SK-N-SH (cell line): Measurements from ENCODE around the gene MMP14.

ENCODE experiments used
- CHD2 ChIP-seq: fragments of 150-350 bp; IDR thresholded peaks from 2 replicates; pipeline ENCODE4 v1.6.1; 2018; ENCODE audit warnings: low read length; ENCODE audit not compliant: partially characterized antibody
- EP300 ChIP-seq, 2 experiments: IDR thresholded peaks; 2 replicates each; pipeline versions ENCODE4 v1.4.0 to v1.6.1; 2012; ENCODE audit warnings: borderline replicate concordance in 1 of 2, low read depth in 1 of 2, low read length in 1 of 2
- EZH2phosphoT487 ChIP-seq: fragments of 200-600 bp; sonication (generic); IDR thresholded peaks from 2 replicates; pipeline ENCODE4 v1.6.1; 2017; ENCODE audit warnings: low read depth, mixed run types, mild to moderate bottlenecking, antibody characterized with exemption, moderate library complexity, borderline replicate concordance
- FOXJ3 ChIP-seq: sonication (generic); formaldehyde crosslinking; IDR thresholded peaks from 2 replicates; pipeline ENCODE4 v1.5.1; 2020; ENCODE audit warnings: mild to moderate bottlenecking, missing genetic modification reagents
- JUND ChIP-seq: IDR thresholded peaks from 2 replicates; pipeline ENCODE4 v1.4.0; 2012
- RAD21 ChIP-seq: IDR thresholded peaks from 2 replicates; pipeline ENCODE4 v1.6.1; 2012; ENCODE audit warnings: mild to moderate bottlenecking, low read length
- SIN3A ChIP-seq: IDR thresholded peaks from 2 replicates; pipeline ENCODE4 v1.6.1; 2012; ENCODE audit warnings: low read depth, mild to moderate bottlenecking, low read length, moderate library complexity, borderline replicate concordance
- TAF1 ChIP-seq: IDR thresholded peaks from 2 replicates; pipeline ENCODE4 v1.6.1; 2012; ENCODE audit warnings: low read depth, mild to moderate bottlenecking, low read length, moderate library complexity, borderline replicate concordance
- TF ChIP-seq, protein P1 (sequence below): fragments of 200-600 bp; sonication (generic); IDR thresholded peaks from 2 replicates; pipeline ENCODE4 v1.6.1; 2017; ENCODE audit warnings: antibody characterized with exemption, mild to moderate bottlenecking, moderate library complexity
- TF ChIP-seq, protein P2 (sequence below): IDR thresholded peaks from 2 replicates; pipeline ENCODE4 v1.6.1; 2012; ENCODE audit warnings: mild to moderate bottlenecking, low read depth, low read length, moderate library complexity
- TF ChIP-seq, protein P3 (sequence below): IDR thresholded peaks from 2 replicates; pipeline ENCODE4 v1.4.0; 2012; ENCODE audit warnings: low read depth, borderline replicate concordance
- TF ChIP-seq, protein P4 (sequence below): IDR thresholded peaks from 2 replicates; pipeline ENCODE4 v1.4.0; 2012; ENCODE audit warnings: low read depth, borderline replicate concordance
- TF ChIP-seq, protein P5 (sequence below): IDR thresholded peaks from 2 replicates; pipeline ENCODE4; 2012
- TF ChIP-seq, protein P6 (sequence below): fragments of 150-350 bp; IDR thresholded peaks from 2 replicates; pipeline ENCODE4 v1.6.1; 2016; ENCODE audit warnings: mild to moderate bottlenecking, low read depth, low read length

DNA sequence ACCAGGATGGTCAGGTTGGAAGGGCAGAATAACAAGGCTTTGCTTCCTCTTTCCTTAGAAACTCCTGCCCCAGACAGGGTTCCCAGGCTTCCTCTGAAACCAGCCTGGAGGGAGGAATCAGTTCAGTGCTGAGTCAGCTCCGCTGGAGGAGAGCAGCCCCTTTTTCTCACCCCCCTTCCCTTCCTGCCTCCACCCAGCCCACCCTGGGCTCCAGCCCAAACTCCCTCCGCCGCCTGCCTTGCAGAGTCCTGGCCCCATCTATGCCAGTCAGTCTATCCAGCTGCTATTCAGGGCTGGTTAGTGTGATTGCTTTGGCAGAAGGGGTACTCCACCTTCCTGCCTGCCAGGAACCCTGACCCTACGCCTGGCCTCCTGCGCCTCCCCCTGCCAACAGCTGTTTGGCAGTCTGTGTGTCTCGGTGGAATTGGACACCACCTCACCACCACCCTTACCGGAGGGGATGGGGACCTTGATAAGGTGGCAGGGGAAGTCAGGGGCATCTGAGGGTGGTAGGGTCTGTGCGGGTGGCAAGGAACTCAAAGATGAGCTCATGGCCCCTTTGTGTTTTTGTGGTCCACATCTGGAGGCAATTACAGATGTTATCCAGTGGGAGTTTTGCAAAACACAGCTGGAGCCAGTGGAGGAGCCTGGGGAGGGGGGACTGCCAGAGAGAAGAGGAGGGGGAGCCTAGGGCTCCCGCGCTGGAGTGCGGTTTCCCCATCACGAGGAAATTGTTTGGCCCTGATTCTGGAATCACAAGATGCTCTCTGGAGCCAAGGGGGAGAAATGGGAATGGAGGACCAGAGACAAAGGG lies 12.2 kb downstream of the MMP14 start:
- TF ChIP-seq, protein P1, sequence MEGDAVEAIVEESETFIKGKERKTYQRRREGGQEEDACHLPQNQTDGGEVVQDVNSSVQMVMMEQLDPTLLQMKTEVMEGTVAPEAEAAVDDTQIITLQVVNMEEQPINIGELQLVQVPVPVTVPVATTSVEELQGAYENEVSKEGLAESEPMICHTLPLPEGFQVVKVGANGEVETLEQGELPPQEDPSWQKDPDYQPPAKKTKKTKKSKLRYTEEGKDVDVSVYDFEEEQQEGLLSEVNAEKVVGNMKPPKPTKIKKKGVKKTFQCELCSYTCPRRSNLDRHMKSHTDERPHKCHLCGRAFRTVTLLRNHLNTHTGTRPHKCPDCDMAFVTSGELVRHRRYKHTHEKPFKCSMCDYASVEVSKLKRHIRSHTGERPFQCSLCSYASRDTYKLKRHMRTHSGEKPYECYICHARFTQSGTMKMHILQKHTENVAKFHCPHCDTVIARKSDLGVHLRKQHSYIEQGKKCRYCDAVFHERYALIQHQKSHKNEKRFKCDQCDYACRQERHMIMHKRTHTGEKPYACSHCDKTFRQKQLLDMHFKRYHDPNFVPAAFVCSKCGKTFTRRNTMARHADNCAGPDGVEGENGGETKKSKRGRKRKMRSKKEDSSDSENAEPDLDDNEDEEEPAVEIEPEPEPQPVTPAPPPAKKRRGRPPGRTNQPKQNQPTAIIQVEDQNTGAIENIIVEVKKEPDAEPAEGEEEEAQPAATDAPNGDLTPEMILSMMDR = no peak
- TF ChIP-seq FOXJ3 (CRISPR knock-in tag) = no peak
- TF ChIP-seq EZH2phosphoT487 = no peak
- no peak for TF ChIP-seq RAD21
- peak; percentile 6 for TF ChIP-seq CHD2
- TF ChIP-seq, protein P2, sequence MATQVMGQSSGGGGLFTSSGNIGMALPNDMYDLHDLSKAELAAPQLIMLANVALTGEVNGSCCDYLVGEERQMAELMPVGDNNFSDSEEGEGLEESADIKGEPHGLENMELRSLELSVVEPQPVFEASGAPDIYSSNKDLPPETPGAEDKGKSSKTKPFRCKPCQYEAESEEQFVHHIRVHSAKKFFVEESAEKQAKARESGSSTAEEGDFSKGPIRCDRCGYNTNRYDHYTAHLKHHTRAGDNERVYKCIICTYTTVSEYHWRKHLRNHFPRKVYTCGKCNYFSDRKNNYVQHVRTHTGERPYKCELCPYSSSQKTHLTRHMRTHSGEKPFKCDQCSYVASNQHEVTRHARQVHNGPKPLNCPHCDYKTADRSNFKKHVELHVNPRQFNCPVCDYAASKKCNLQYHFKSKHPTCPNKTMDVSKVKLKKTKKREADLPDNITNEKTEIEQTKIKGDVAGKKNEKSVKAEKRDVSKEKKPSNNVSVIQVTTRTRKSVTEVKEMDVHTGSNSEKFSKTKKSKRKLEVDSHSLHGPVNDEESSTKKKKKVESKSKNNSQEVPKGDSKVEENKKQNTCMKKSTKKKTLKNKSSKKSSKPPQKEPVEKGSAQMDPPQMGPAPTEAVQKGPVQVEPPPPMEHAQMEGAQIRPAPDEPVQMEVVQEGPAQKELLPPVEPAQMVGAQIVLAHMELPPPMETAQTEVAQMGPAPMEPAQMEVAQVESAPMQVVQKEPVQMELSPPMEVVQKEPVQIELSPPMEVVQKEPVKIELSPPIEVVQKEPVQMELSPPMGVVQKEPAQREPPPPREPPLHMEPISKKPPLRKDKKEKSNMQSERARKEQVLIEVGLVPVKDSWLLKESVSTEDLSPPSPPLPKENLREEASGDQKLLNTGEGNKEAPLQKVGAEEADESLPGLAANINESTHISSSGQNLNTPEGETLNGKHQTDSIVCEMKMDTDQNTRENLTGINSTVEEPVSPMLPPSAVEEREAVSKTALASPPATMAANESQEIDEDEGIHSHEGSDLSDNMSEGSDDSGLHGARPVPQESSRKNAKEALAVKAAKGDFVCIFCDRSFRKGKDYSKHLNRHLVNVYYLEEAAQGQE = no peak
- TF ChIP-seq JUND = no peak
- TF ChIP-seq SIN3A = no peak
- TF ChIP-seq, protein P3, sequence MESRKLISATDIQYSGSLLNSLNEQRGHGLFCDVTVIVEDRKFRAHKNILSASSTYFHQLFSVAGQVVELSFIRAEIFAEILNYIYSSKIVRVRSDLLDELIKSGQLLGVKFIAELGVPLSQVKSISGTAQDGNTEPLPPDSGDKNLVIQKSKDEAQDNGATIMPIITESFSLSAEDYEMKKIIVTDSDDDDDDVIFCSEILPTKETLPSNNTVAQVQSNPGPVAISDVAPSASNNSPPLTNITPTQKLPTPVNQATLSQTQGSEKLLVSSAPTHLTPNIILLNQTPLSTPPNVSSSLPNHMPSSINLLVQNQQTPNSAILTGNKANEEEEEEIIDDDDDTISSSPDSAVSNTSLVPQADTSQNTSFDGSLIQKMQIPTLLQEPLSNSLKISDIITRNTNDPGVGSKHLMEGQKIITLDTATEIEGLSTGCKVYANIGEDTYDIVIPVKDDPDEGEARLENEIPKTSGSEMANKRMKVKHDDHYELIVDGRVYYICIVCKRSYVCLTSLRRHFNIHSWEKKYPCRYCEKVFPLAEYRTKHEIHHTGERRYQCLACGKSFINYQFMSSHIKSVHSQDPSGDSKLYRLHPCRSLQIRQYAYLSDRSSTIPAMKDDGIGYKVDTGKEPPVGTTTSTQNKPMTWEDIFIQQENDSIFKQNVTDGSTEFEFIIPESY = no peak
- TF ChIP-seq, protein P4, sequence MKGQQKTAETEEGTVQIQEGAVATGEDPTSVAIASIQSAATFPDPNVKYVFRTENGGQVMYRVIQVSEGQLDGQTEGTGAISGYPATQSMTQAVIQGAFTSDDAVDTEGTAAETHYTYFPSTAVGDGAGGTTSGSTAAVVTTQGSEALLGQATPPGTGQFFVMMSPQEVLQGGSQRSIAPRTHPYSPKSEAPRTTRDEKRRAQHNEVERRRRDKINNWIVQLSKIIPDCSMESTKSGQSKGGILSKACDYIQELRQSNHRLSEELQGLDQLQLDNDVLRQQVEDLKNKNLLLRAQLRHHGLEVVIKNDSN = no peak
- TF ChIP-seq TAF1 = no peak
- TF ChIP-seq, protein P5, sequence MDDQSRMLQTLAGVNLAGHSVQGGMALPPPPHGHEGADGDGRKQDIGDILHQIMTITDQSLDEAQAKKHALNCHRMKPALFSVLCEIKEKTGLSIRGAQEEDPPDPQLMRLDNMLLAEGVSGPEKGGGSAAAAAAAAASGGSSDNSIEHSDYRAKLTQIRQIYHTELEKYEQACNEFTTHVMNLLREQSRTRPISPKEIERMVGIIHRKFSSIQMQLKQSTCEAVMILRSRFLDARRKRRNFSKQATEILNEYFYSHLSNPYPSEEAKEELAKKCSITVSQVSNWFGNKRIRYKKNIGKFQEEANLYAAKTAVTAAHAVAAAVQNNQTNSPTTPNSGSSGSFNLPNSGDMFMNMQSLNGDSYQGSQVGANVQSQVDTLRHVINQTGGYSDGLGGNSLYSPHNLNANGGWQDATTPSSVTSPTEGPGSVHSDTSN = peak; percentile 45
- TF ChIP-seq EP300 (IDR thresholded peaks at IDR 0.05; ENCODE audit: borderline replicate concordance in 1 of 2, low read depth in 1 of 2, low read length in 1 of 2) = peak in 1 of 2 experiments; percentile 53; a peak in 1 of 4 replicates
- TF ChIP-seq, protein P6, sequence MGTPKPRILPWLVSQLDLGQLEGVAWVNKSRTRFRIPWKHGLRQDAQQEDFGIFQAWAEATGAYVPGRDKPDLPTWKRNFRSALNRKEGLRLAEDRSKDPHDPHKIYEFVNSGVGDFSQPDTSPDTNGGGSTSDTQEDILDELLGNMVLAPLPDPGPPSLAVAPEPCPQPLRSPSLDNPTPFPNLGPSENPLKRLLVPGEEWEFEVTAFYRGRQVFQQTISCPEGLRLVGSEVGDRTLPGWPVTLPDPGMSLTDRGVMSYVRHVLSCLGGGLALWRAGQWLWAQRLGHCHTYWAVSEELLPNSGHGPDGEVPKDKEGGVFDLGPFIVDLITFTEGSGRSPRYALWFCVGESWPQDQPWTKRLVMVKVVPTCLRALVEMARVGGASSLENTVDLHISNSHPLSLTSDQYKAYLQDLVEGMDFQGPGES = no peak
